GM21423 (cell line): ENCODE data around the gene WASHC3.
"Not testable (repeated sequence)": the region's sequence is repeated elsewhere in the genome, so short reads cannot be mapped to it uniquely, and the experiment has no call there.

Source experiments
- ATAC-seq: cut with Tn5 transposase; IDR thresholded peaks from one replicate; pipeline ENCODE4 v1.9.1; 2021; ENCODE audit warnings: mild to moderate bottlenecking, moderate library complexity; ENCODE audit not compliant: unreplicated experiment

The WASHC3 gene

GRCh38 chr12:102061560-102062418 lies at the start of gene WASHC3:
WASHC3 (minus strand) TSS chr12:102061991; CDS start chr12:102061962, 29 bp downstream.
- ATAC-seq, result peak; percentile 94

- no peak for ATAC-seq
These were observed 49.0 kb upstream of the WASHC3 start for GRCh38 chr12:102110782-102111181.

- ATAC-seq, result no peak
These were observed 46.2 kb upstream of the WASHC3 start for GRCh38 chr12:102107970-102108369.

GRCh38 chr12:102106905-102107304 lies 45.1 kb upstream of the WASHC3 start:
- ATAC-seq, result no peak

- no peak for ATAC-seq
These were observed 35.1 kb upstream of the WASHC3 start for GRCh38 chr12:102096855-102097254.

- peak; percentile 50 for ATAC-seq
These were observed 34.0 kb upstream of the WASHC3 start for GRCh38 chr12:102095677-102096263.

GRCh38 chr12:102093319-102093718 lies 31.5 kb upstream of the WASHC3 start:
- ATAC-seq, result no peak

GRCh38 chr12:102089228-102089835 lies 27.5 kb upstream of the WASHC3 start:
- not testable (repeated sequence) for ATAC-seq

GRCh38 chr12:102080842-102081241 lies 19.1 kb upstream of the WASHC3 start:
- ATAC-seq, result no peak

- not testable (repeated sequence) for ATAC-seq
These were observed 10.3 kb upstream of the WASHC3 start for GRCh38 chr12:102072092-102072491.

- ATAC-seq, result no peak
These were observed 7.9 kb upstream of the WASHC3 start for GRCh38 chr12:102069707-102070106.

- no peak for ATAC-seq
These were observed 5.9 kb upstream of the WASHC3 start for GRCh38 chr12:102067574-102068258.

- ATAC-seq, result no peak
These were observed 2.7 kb upstream of the WASHC3 start for GRCh38 chr12:102064476-102064875.

GRCh38 chr12:102063069-102063468 lies 1.3 kb upstream of the WASHC3 start:
- no peak for ATAC-seq

- ATAC-seq, result no peak
These were observed 622 bp upstream of the WASHC3 start for GRCh38 chr12:102062419-102062806.

- ATAC-seq, result peak; percentile 39
These were observed 663 bp downstream of the WASHC3 start for GRCh38 chr12:102061096-102061559.

GRCh38 chr12:102059343-102059742 lies 2.4 kb downstream of the WASHC3 start:
- ATAC-seq, result no peak

GRCh38 chr12:102054345-102054744 lies 7.4 kb downstream of the WASHC3 start:
- ATAC-seq, result no peak

- no peak for ATAC-seq
These were observed 8.8 kb downstream of the WASHC3 start for GRCh38 chr12:102053062-102053349.

- no peak for ATAC-seq
These were observed 9.4 kb downstream of the WASHC3 start for GRCh38 chr12:102052192-102053061.
